Panc1 (cell line): Measurements from ENCODE around the gene KRTAP4-6.
"Not testable (repeated sequence)": the region's sequence is repeated elsewhere in the genome, so short reads cannot be mapped to it uniquely, and the experiment has no call there.

ENCODE experiments used
- CTCF ChIP-seq: fragments of 450-650 bp; IDR thresholded peaks from 2 replicates; pipeline ENCODE4 v1.5.1; 2017; ENCODE audit warnings: mild to moderate bottlenecking
- POLR2AphosphoS5 ChIP-seq: IDR thresholded peaks from 2 replicates; pipeline ENCODE4 v1.6.1; 2012; ENCODE audit warnings: mild to moderate bottlenecking, low read depth, low read length, moderate library complexity
- REST ChIP-seq, 2 experiments: IDR thresholded peaks; 2 replicates each; pipeline ENCODE4 v1.6.1; 2011 to 2012; ENCODE audit warnings: low read depth in 2 of 2, control low read depth in 1 of 2, low read length in 1 of 2, mild to moderate bottlenecking in 1 of 2, moderate library complexity in 1 of 2; ENCODE audit not compliant: insufficient read depth in 1 of 2
- SIN3A ChIP-seq: IDR thresholded peaks from 2 replicates; pipeline ENCODE4 v1.6.1; 2012; ENCODE audit warnings: low read depth, mild to moderate bottlenecking, low read length, moderate library complexity, borderline replicate concordance; ENCODE audit not compliant: insufficient read depth

DNA sequence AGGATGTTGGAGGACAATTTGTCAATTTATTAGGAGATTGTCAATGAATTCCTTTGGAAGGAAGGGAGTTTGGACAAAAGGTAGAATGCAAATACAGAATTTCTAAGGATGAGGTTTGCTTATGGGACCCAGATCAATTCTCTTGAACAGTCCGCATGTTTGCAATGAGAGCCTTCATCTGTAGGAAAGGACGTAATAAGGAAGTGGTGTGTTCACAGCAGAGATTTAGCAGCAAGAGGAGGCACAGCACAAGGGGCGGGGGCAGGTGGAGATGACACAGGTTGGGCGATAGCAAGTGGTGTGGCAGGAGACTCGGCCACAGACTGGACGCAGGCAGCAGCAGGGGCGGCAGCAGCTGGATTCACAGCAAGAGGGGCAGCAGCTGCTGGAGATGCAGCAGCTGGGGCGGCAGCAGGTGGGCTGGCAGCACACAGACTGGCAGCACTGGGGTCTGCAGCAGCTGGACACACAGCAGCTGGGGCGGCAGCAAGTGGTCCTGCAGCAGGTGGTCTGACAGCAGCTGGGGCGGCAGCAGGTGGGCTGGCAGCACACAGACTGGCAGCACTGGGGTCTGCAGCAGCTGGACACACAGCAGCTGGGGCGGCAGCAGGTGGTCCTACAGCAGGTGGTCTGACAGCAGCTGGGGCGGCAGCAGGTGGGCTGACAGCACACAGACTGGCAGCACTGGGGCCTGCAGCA, 16.9 kb downstream of the KRTAP4-6 start:
- not testable (repeated sequence) for TF ChIP-seq CTCF; SIN3A; POLR2AphosphoS5; REST (IDR thresholded peaks at IDR 0.05; ENCODE audit: insufficient read depth in 1 of 2, low read depth in 2 of 2, low read length in 1 of 2)
